ENCODE measurements around the gene DNAJC15. TPM values are rescaled to one million over a fixed set of nuclear protein-coding genes. Genes with fewer than 3 reads are reported as not detected.

DNAJC15 gene
- total RNA-seq, 2 donors from 2014 or later = 29.7 to 46.9 TPM

GRCh38 chr13:43136920-43137575 is 113.7 kb downstream of the DNAJC15 start:
- Mint-ChIP-seq H3K27me3 (ENCODE audit: insufficient read depth) (no peaks in the 10 kb centered on the region), H3K36me3 (ENCODE audit: low read depth) (no peaks in the 10 kb centered on the region), H3K4me3 (no peak overlapping the region), H3K9me3 (no peaks in the 10 kb centered on the region), H3K4me1 (peaks cover 39% of the 10 kb centered on the region), H3K27ac (no peak overlapping the region)
- Histone ChIP-seq H3K9ac (ENCODE audit: extremely low read depth, low read length, poor library complexity, severe bottlenecking) (no peak overlapping the region), H3K9me3 (ENCODE audit: control insufficient read depth, low read length) (no peaks in the 10 kb centered on the region), H3K4me3 (ENCODE audit: low read length) (no peak overlapping the region), H3K4me1 (ENCODE audit: control insufficient read depth, insufficient read depth, low read length) (peaks cover 8% of the 10 kb centered on the region), H3K27ac (ENCODE audit: low read depth, low read length) (no peak overlapping the region), H3K27me3 (ENCODE audit: control insufficient read depth, insufficient read depth, low read length, poor library complexity, severe bottlenecking) (no peaks in the 10 kb centered on the region), H3K36me3 (ENCODE audit: control insufficient read depth, insufficient read depth, low read length) (no peaks in the 10 kb centered on the region)
- no peak for TF ChIP-seq CTCF (conservative IDR thresholded peaks at IDR 0.05)
- no peak for DNase-seq
- WGBS, 2 experiments (ENCODE audit: insufficient coverage in 1 of 2, insufficient read length in 1 of 2) = 70 to 87% methylated on average over 7 of the region's 7 CpGs

GRCh38 chr13:43139211-43139610 is 115.8 kb downstream of the DNAJC15 start:
- H3K27me3 ChIP-seq (ENCODE audit: control insufficient read depth, insufficient read depth, low read length, poor library complexity, severe bottlenecking) = peaks cover 13% of the 10 kb centered on the region
- H3K9me3 Mint-ChIP-seq = no peaks in the 10 kb centered on the region
- WGBS, 2 experiments (ENCODE audit: insufficient coverage in 1 of 2, insufficient read length in 1 of 2) = 82 to 100% methylated on average over 2 of the region's 2 CpGs

GRCh38 chr13:43139921-43140320 is 116.5 kb downstream of the DNAJC15 start:
- Histone ChIP-seq H3K9me3 (ENCODE audit: control insufficient read depth, low read length) (no peaks in the 10 kb centered on the region), H3K36me3 (ENCODE audit: control insufficient read depth, insufficient read depth, low read length) (no peaks in the 10 kb centered on the region), H3K4me3 (ENCODE audit: low read length) (no peak overlapping the region), H3K4me1 (ENCODE audit: control insufficient read depth, insufficient read depth, low read length) (peaks cover 8% of the 10 kb centered on the region), H3K27ac (ENCODE audit: low read depth, low read length) (no peak overlapping the region), H3K27me3 (ENCODE audit: control insufficient read depth, insufficient read depth, low read length, poor library complexity, severe bottlenecking) (peaks cover 13% of the 10 kb centered on the region), H3K9ac (ENCODE audit: extremely low read depth, low read length, poor library complexity, severe bottlenecking) (no peak overlapping the region)
- Mint-ChIP-seq H3K27ac (no peak overlapping the region), H3K4me1 (peaks cover 22% of the 10 kb centered on the region), H3K9me3 (no peaks in the 10 kb centered on the region), H3K4me3 (no peak overlapping the region), H3K36me3 (ENCODE audit: low read depth) (no peaks in the 10 kb centered on the region), H3K27me3 (ENCODE audit: insufficient read depth) (peaks cover 4% of the 10 kb centered on the region)
- WGBS, 2 experiments (ENCODE audit: insufficient coverage in 1 of 2, insufficient read length in 1 of 2) = 67 to 88% methylated on average over 1 to 2 of the region's 2 CpGs
- TF ChIP-seq CTCF (conservative IDR thresholded peaks at IDR 0.05) = no peak
- no peak for DNase-seq

More at GRCh38 chr13:43139211-43139610, 115.8 kb downstream of the DNAJC15 start:
- H3K4me3 Mint-ChIP-seq = no peak overlapping the region
- TF ChIP-seq CTCF (conservative IDR thresholded peaks at IDR 0.05) = no peak
- no peaks in the 10 kb centered on the region for H3K36me3 Mint-ChIP-seq (ENCODE audit: low read depth)
- H3K27ac Mint-ChIP-seq = no peak overlapping the region
- peaks cover 8% of the 10 kb centered on the region for H3K4me1 ChIP-seq (ENCODE audit: control insufficient read depth, insufficient read depth, low read length)
- DNase-seq = no peak
- H3K9ac ChIP-seq (ENCODE audit: extremely low read depth, low read length, poor library complexity, severe bottlenecking) = no peak overlapping the region
- no peak overlapping the region for H3K4me3 ChIP-seq (ENCODE audit: low read length)
- H3K4me1 Mint-ChIP-seq = peaks cover 24% of the 10 kb centered on the region
- no peaks in the 10 kb centered on the region for H3K9me3 ChIP-seq (ENCODE audit: control insufficient read depth, low read length)
- H3K27me3 Mint-ChIP-seq (ENCODE audit: insufficient read depth) = no peaks in the 10 kb centered on the region
- H3K36me3 ChIP-seq (ENCODE audit: control insufficient read depth, insufficient read depth, low read length) = no peaks in the 10 kb centered on the region
- H3K27ac ChIP-seq (ENCODE audit: low read depth, low read length) = no peak overlapping the region

Measured in endodermal cell (in vitro differentiated cells).